Stimulated activated CD8-positive, alpha-beta memory T cell treated with anti-CD3 and anti-CD28 coated beads, Interleukin-15, amount 100 ng/mL, for 24 hours (primary cell): ENCODE results near the gene FRAT1.
"Not testable (repeated sequence)": the region's sequence is repeated elsewhere in the genome, so short reads cannot be mapped to it uniquely, and the experiment has no call there.

Source experiments
- DNase-seq: peaks from one replicate; pipeline ENCODE4 v3.0.0-alpha.2; 2020; ENCODE audit warnings: low read depth

FRAT1 gene, protein sequence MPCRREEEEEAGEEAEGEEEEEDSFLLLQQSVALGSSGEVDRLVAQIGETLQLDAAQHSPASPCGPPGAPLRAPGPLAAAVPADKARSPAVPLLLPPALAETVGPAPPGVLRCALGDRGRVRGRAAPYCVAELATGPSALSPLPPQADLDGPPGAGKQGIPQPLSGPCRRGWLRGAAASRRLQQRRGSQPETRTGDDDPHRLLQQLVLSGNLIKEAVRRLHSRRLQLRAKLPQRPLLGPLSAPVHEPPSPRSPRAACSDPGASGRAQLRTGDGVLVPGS

DNA sequence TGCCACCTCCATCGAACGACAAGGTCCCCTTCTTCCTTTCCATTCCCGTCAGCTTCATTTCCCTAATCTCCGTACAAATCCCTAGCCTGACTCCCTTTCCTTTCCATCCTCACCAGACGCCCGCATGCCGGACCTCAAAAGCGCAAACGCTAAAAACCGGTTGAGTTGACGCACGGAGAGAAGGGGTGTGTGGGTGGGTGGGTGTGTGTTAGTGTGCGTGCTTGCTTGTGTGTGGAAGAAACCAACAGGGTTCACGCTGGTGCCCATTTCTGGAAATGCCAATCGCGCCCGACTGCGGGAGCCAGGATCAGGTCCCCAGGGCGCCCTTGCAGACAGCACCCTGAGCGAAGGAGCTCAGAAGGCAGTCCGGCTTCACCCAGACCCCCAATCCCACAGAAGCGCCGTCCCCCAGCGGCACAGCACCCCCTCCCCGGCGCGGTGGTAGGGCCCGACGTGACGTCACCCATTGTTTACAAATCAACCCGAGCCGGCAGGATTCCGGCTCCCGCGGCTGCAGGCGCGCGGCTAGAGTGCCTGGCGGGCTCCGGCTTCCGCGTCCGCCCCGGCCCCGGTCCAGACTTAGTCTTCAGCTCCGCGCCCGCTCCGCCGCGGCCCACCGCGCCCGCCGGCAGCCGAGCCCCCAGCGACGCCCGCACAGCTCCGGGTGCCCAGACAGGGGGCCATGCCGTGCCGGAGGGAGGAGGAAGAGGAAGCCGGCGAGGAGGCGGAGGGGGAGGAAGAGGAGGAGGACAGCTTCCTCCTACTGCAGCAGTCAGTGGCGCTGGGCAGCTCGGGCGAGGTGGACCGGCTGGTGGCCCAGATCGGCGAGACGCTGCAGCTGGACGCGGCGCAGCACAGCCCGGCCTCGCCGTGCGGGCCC is at the start of gene FRAT1:
TSS of gene FRAT1 (plus strand) at position 500 of the 880 bp plus-strand sequence. CDS start at position 683, 183 bp downstream.
- peak; percentile 75 for DNase-seq

DNA sequence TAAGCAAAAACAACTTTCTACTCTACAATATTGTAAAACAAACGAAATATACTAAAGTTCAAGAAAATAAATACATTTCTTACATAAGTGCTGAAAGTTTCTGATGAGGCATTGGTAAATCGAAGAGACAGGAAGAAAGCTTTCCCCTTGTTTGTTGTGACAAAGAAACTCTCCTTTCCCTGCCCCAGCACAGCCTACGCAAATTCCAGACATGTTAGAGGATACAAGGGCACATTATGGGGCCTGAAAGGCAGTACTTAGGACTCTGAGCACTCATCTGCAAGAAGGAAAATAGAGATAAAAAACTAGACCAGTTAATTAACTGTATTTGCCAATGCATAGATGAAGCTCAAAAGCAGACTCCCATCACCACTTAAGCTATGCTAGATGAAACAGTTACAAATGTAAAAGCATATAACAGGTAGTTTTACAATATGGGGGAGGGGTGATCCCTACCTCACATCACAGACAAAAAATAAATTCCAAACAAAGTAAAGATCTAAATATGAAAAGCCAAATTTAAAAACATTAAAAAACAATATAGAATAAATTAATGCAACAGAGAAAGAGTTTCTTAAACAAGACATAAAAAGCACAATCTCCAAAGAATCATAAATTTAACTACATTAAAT is 48.4 kb upstream of the FRAT1 start:
- no peak for DNase-seq

DNA sequence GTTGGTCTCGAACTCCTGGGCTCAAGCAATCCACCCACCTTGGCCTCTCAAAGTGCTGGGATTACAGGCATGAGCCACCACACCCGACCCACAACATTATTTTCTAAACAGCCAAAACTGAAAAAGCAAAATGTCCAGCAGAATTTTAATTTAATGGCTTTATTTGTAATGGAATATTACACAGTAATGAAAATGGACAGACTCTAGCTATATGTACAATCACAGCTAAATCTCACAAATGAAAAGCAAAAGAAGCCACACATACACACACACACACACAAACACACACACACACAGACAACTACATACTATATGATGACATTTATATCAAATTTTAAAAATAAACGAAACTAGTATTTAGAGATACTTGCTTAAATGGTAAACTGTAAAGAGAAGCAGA is 45.4 kb upstream of the FRAT1 start:
- no peak for DNase-seq

DNA sequence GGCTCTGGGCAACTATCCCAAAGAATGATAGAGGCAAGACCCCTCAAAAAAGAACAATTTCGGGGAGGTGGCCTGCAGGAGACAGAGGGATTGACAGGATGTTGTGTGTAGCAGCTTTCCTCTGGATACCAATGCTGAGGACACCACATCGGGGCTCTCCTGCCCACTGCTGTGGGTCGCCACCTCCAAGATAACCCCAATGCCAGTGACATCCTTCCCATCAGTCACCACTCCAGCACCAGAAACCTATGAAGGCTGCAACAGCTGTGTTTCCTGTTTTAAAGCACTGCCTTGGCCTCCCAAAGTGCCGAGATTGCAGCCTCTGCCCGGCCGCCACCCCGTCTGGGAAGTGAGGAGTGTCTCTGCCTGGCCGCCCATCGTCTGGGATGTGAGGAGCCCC is 44.2 kb upstream of the FRAT1 start:
- no peak for DNase-seq

DNA sequence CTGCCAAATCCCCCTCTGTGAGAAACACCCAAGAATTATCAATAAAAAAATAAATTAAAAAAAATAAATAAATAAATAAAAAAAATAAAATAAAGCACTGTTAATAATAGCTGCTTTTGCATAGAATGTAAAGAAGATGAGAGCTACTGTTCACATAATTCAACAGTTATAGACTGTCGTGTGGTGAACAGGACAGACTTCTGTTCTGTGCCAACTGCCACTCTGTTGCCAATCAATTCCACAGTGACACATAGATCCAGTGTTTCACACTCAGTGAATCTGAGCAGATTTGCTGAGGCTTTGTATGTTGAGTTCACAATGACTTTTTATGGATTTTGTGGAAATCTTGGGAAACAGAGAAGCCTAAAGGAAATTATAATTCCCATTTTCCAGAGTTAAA is 41.5 kb upstream of the FRAT1 start:
- no peak for DNase-seq

DNA sequence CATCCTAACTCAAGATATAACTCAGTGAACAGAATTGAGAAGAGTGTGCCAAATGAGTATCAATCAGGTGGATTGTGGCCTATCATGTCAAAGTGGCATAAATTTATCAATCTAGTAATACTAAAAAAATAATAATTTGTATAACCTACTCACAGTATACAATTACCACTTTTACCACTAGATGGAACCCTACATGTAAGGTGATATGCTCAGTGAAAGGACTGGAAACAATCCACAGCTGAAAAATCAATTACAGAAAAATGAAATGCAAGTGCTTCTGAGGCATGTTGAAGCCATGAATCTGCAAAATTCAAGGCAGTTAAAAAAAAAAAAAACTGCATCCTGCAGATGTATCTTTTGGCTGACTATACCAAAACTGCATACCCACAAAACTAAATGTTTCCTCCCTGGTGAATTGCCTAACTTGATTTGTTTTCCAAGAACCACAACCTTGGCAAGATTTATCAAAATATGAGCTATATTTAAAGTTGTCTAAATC is 40.5 kb upstream of the FRAT1 start:
- DNase-seq = no peak

DNA sequence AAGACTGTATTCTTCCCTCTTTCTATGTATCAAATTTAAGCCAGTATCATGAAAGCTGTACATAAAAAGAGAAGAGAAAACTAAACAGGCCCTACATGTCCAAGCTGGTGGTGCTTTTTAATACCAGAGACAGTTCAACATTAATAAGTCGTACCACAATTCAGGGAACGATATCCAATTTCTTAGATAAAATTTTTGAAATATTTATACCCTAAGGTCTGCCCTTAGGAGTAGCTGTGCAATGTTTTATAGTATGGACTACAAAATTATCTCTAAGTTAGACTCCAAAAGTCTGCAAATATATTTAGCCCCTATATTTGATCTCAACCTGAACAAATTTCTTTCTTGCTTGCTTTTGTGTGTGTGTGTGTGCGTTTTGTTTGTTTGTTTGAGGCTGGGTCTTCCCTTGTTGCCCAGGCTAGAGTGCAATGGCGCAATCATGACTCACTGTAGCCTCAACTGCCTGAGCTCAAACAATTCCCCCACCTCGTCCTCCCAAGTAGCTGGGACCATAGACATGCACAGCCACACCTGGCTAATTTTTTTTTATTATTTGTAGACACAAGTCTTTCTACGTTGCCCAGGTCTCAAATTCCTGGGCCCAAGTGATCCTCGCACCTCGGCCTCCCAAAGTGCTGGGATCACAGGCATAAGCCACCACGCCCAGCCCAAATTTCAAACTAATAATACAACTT is 39.8 kb upstream of the FRAT1 start:
- no peak for DNase-seq

DNA sequence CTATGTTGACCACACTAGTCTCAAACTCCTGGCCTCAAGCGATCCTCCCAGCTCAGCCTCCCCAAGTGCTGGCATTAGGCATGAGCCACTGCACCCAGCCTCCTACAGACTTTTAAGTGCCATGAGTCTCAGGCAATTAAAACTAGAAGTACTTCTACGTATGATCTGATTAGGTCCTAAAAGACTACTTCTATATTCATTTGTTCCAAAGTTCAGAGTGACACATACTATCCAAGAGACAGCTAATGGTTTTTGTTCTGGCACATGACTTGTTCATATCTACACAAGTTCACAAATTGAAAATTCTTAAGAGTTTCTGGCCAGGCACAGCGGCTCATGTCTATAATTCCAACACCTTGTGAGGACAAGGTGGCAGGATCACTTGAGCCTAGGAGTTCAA is 38.3 kb upstream of the FRAT1 start:
- DNase-seq = no peak

DNA sequence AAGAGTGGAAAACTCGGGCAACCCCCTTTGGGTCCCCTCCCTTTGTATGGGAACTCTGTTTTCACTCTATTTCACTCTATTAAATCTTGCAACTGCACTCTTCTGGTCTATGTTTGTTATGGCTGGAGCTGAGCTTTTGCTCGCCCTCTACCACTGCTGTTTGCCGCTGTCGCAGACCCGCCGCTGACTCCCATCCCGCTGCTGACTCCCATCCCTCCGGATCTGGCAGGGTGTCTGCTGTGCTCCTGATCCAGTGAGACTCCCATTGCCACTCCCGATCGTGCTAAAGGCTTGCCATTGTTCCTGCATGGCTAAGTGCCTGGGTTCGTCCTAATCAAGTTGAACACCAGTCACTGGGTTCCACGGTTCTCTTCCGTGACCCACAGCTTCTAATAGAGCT is 29.0 kb upstream of the FRAT1 start:
- not testable (repeated sequence) for DNase-seq

DNA sequence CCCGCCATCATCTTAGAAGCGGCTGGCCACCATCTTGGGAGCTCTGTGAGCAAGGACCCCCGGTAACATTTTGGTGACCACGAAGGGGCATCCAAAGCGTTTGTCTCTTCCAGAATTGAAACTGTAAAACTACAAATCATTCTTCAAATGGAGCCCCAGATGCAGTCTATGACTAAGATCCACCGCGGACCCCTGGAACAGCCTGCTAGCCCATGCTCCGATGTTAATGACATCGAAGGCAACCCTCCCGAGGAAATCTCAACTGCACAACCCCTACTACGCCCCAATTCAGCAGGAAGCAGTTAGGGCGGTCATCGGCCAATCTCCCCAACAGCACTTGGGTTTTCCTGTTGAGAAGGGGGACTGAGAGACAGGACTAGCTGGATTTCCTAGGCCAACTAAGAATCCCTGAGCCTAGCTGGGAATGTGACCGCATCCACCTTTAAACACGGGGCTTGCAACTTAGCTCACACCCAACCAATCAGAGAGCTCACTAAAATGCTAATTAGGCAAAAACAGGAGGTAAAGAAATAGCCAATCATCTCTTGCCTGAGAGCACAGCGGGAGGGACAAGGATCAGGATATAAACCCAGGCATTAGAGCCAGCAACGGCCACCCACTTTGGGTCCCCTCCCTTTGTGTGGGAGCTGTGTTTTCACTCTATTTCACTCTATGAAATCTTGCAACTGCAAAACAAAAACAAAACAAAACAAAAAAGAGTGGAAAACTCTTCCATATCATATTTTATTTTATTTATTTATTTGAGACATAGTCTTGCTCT is 28.3 kb upstream of the FRAT1 start:
- DNase-seq = not testable (repeated sequence)

DNA sequence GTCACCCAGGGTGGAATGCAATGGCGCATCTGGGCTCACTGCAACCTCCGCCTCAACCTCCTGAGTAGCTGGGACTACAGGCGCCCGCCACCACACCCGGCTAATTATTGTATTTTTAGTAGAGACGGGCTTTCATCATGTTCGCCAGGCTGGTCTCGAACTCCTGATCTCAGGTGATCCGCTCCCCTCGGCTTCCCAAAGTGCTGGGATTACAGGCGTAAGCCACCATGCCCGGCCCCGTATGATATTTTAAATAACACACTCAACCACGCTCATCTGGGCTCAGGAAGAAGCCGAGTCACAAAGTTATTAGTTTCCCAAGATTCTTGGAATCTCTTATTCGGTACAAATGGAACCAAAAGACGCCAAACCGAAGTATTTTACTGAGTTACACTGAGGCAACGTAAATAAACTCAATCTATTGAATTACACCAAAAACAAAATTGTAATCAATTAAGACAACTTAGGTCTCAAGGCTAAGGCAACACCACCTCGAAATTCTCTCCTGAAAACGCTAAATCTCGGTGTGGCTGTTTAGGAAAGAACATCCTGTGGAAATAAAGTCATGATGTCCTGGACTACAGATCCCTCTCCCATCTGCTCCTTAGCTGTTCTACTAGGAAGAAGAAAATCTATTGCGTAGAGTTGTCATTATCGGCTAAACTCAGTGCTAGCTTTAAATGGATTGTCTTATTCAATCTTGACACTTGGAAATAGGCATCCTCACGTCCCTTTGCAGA is 27.5 kb upstream of the FRAT1 start:
- no peak for DNase-seq

DNA sequence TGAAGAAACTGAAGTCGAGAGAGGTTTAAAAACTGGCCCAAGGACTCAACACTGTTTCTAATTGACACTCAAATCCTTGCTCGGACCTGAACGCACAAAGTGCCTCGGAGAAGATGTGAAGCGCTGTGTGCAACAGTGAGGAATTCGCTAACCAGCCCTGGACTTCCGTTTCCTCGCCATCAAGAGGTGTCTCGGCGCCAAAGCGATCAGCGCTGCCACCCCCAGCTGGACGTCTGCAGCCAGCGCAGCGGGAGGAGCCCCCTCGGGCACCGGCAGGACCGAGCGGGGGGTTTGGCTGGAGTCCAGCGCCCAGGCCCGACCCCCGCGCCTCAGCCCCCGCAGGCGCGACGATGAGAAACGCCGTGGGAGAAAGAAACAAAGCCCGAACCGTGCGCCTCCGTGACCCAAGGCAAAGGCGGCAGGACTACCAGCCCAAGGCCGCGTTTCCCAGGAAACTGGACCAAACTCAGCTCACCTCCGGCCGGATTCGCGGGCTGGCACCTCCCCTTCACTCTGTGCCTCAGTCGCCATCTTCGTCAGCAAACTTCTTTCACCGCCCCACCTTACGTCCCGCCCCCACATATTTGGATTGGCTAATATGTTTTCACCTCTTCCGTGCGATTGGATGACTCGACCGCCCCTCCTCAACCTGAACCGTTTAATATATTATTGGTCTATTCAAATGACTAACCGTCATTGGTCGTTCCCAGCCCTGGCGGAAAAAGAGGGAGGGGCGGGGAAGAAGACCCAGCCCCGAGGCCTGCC is 26.8 kb upstream of the FRAT1 start, which contains the start of gene ARHGAP19:
TSS of gene ARHGAP19 (minus strand) at position 541 of the 765 bp plus-strand sequence. CDS start at position 531, 10 bp downstream.
- DNase-seq = peak; percentile 54

DNA sequence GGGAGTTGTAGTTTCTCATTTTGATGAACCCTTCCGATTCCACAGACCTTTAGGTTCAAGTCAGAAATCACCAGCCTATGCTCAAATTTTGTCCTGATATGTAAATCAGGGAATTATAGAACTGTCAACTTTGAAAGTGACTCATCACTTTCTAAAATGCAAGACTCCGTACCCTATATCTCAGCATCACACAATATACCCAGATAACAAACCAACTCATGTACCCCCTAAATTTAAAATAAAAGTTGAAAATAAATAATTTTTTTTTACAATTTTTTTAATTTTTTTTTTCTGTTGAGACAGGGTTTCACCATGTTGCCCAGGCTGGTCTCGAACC is 26.2 kb upstream of the FRAT1 start:
- DNase-seq = no peak

DNA sequence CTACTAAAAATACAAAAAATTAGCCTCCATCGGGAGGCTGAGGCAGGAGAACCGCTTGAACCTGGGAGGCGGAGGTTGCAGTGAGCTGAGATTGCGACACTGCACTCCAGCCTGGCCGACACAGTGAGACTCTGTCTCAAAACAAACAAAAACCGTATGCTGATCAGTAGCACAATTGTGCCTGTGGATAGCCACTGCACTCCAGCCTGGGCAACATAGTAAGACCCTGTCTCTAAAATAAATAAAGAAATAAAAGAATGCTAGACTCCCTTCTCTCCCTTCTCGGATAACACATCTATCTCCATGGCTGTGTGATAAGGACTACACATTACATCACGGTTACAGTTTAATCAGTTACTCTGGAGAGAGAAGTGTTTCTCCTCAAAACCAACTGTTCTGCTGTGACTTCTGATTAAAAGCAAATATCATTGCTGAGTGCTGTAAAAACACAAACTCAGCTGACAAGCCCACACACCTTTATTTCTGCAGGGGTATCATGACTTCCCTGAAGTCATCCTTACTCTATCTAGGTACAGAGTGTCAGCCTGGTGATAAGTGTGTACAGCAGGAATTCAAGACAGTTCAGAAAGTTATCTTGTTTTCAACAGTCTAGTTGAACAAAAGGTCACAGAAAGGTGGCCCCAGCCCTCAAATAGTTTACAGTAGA is 21.4 kb upstream of the FRAT1 start:
- DNase-seq = no peak

DNA sequence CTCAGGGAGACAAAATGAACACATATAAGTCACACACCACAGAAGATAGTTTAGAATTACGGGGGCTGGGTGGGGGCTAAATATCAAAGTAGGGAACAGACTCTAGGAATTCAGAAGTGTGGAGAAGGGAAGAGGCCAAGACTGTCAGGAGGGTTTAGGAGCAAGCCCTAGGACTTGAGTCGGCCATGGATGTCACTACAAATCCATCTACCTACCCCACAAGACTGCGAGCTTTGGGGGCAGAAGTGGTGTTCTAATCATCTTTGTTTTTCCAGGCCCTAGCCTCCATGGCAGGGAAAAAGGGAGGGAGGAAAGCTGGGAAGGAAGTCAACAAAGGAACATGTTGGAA is 20.9 kb upstream of the FRAT1 start:
- DNase-seq = no peak

DNA sequence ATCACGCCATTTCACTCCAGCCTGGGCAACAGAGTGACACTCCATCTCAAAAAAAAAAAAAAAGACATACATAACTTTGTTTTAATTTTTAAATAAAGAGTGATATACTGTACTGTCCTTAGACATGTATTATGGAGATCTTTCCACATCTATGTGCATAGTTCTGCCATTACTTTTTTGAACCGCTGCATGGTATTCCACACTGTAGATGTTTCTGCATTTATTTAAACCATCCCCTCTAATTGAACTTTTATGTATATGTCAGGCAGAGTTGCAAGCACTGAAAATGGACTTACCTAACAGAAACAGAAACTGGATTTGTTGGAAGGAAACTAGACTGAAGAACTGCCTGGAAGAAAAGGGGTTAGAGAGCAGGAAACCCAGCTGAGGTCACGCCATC is 18.1 kb upstream of the FRAT1 start:
- DNase-seq = no peak

DNA sequence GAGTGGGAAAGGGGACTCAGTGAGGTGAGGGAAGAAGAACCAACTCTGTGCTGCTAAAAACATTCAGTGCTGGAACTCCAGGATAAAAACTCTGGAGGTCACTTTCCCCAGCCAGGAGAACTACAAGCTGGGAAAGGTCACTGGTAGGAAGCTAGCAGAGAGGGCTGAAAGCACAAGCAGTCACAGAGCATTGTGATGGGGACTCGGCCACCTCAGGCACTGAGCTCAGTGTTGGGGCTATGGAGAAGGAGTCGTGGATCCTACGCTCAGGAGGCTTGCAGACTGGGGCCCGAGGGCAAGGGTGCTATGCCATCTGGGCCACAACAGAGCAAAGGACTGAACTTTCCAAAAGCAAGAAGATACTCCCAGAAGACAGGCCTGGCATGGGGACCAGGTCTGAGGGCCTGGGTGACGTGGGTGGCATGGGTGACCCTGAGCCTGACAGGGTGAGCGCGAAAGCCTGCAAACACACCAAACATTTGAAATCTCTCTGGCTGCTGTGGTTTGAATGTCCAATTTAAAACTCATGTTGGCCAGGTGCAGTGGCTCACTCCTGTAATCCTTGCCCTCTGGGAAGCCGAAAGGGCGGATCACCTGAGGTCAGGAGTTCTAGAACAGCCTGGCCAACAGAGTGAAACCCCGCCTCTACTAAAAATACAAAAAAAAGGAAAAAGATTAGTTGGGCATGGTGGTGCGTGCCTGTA is 16.8 kb upstream of the FRAT1 start:
- DNase-seq = no peak

DNA sequence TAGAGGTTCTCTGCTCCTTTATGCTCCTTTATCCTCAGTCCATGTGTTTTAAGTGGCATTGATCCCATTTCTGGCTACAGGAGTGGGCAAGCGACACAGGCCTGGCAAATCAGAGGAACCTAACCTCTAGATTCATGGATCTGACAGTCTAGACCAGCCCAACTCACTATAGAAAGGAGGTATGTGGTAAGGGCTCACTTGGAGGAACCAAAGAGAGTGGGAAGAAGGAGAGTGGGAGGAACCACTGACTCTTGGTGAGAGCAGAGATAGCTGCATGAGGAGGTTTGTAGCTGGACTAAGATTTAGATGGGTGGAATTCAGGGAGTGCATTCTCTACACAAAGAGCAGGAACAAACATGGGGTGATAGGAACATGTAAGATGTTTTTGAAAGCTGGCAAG is 11.6 kb upstream of the FRAT1 start:
- no peak for DNase-seq
